ENCODE results near the gene TNRC6B. TPM values are rescaled to one million over a fixed set of nuclear protein-coding genes. Genes with fewer than 3 reads are reported as not detected.

TNRC6B gene
- total RNA-seq, 1 experiment from 2014 or later: 50.4 TPM

- TF ChIP-seq ZNF532 (CRISPR knock-in tag; IDR thresholded peaks at IDR 0.05; ENCODE audit: borderline replicate concordance) (no peak), CREB1 (CRISPR knock-in tag; IDR thresholded peaks at IDR 0.05) (no peak), ZNF281 (CRISPR knock-in tag; IDR thresholded peaks at IDR 0.05) (0 out of 2 replicates have a peak, but pooled peaks have one; percentile 59), KAT7 (CRISPR knock-in tag; IDR thresholded peaks at IDR 0.05; ENCODE audit: borderline replicate concordance) (peak; percentile 87; the same call in 1 of the 2 replicates), IRF2 (CRISPR knock-in tag; IDR thresholded peaks at IDR 0.05; ENCODE audit: borderline replicate concordance, low read depth) (no peak), ATF6 (CRISPR knock-in tag; IDR thresholded peaks at IDR 0.05) (peak; percentile 86), ATF2 (CRISPR knock-in tag; IDR thresholded peaks at IDR 0.05; ENCODE audit: borderline replicate concordance, low read depth) (no peak), NFATC4 (CRISPR knock-in tag; IDR thresholded peaks at IDR 0.05) (no peak), ZNF396 (CRISPR knock-in tag; IDR thresholded peaks at IDR 0.05; ENCODE audit: borderline replicate concordance) (no peak), SMAD3 (CRISPR knock-in tag; IDR thresholded peaks at IDR 0.05; ENCODE audit: borderline replicate concordance) (peak; percentile 93), ETV6 (CRISPR knock-in tag; IDR thresholded peaks at IDR 0.05) (peak; percentile 95), HMGA2 (CRISPR knock-in tag; IDR thresholded peaks at IDR 0.05) (no peak), ZNF232 (CRISPR knock-in tag; IDR thresholded peaks at IDR 0.05) (no peak; the same call in 1 of the 2 replicates), JAZF1 (CRISPR knock-in tag; IDR thresholded peaks at IDR 0.05) (no peak), PRDM15 (CRISPR knock-in tag; IDR thresholded peaks at IDR 0.05) (0 out of 2 replicates have a peak, but pooled peaks have one; percentile 15), ARID4B (CRISPR knock-in tag; IDR thresholded peaks at IDR 0.05; ENCODE audit: borderline replicate concordance) (peak; percentile 65; the same call in 1 of the 2 replicates), USF2 (CRISPR knock-in tag; IDR thresholded peaks at IDR 0.05) (peak; percentile 87)
These were observed 168.7 kb downstream of the TNRC6B start, which contains the start of gene ADSL (continued) for GRCh38 chr22:40346185-40347118.
